Activated CD8-positive, alpha-beta memory T cell treated with anti-CD3 and anti-CD28 coated beads, Interleukin-2, amount 10 ng/mL, durations not matched to agents 7 days and 5 days (primary cell): ENCODE measurements around the gene NMNAT2. TPM values are rescaled to one million over a fixed set of nuclear protein-coding genes. Genes with fewer than 3 reads are reported as not detected.

ENCODE experiments used
- ATAC-seq: fragments of 150-1000 bp; cut with Tn5 transposase; one replicate; pipeline ENCODE4 v1.10.0; 2021; ENCODE audit warnings: moderate library complexity
- CTCF ChIA-PET: fragments of 350-600 bp; sonication (Branson Sonifier 250); formaldehyde crosslinking; loops from one replicate; lab custom pipeline; 2021; ENCODE audit warnings: antibody characterized with exemption; lab: Charles Lee
- DNase-seq: peaks from one replicate; pipeline ENCODE4 v3.0.0-alpha.2; 2020
- H3K27ac Mint-ChIP-seq: one replicate; pipeline ENCODE4 v1.8.0; 2021; ENCODE audit warnings: mild to moderate bottlenecking, mixed read lengths
- H3K27me3 Mint-ChIP-seq: one replicate; pipeline ENCODE4 v1.8.0; 2021; ENCODE audit warnings: mixed read lengths
- H3K36me3 Mint-ChIP-seq: one replicate; pipeline ENCODE4 v1.8.0; 2021; ENCODE audit warnings: mild to moderate bottlenecking, mixed read lengths
- H3K4me1 Mint-ChIP-seq: one replicate; pipeline ENCODE4 v1.8.0; 2021; ENCODE audit warnings: mixed read lengths
- H3K4me3 Mint-ChIP-seq: one replicate; pipeline ENCODE4 v1.8.0; 2021; ENCODE audit warnings: mild to moderate bottlenecking, moderate library complexity, mixed read lengths
- H3K9me3 Mint-ChIP-seq: one replicate; pipeline ENCODE4 v1.8.0; 2022; ENCODE audit warnings: low read depth, mixed read lengths
- total RNA-seq, 2 experiments: library from RNA; stranded (reverse); gene quantifications; one replicate each; pipeline ENCODE4 v1.2.3, GENCODE V29; 2021

NMNAT2 gene
- total RNA-seq, 2 experiments from 2014 or later = not detected

DNA sequence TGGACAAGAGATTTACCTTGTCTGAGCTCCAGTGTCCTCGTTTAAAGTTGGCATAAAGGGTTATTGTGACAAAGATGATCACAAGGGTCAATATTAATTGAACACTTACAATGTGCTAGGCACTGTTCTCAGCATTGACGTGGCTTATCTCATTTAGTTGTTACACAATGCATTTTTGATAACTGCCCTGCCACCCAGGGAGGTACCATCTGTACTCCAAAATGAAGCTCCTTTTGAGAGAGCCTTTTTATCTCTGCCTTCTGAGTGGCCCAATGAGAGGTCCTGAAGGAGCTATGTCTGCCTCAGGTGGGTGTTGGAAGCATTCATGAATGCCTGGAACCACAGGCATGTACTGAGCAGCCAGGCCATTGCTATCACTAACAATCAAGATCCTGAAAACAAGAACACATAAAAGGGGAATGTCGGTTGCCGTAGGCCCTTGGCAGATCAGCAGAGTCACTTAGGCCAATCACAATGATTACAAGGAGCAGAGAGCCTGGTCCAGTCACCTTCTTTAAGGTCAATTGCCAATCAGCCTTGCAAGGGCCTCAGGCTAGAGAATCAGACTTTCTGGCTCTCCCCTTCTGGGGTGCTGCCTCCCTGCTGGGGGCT, 78.5 kb downstream of the NMNAT2 start:
- Mint-ChIP-seq H3K4me3 (no peak overlapping the region), H3K27ac (no peak overlapping the region), H3K4me1 (no peaks in the 10 kb centered on the region), H3K36me3 (no peaks in the 10 kb centered on the region), H3K9me3 (no peaks in the 10 kb centered on the region), H3K27me3 (peaks cover 15% of the 10 kb centered on the region)
- ATAC-seq (no peak), DNase-seq (no peak)
- CTCF ChIA-PET = no interaction called here

GRCh38 chr1:183331091-183331742, 87.0 kb downstream of the NMNAT2 start:
- Mint-ChIP-seq H3K27ac (no peak overlapping the region), H3K36me3 (no peaks in the 10 kb centered on the region), H3K4me3 (no peak overlapping the region), H3K9me3 (no peaks in the 10 kb centered on the region), H3K4me1 (no peaks in the 10 kb centered on the region), H3K27me3 (peaks cover 53% of the 10 kb centered on the region)
- DNase-seq (no peak), ATAC-seq (no peak)
- CTCF ChIA-PET = no interaction called here

DNA sequence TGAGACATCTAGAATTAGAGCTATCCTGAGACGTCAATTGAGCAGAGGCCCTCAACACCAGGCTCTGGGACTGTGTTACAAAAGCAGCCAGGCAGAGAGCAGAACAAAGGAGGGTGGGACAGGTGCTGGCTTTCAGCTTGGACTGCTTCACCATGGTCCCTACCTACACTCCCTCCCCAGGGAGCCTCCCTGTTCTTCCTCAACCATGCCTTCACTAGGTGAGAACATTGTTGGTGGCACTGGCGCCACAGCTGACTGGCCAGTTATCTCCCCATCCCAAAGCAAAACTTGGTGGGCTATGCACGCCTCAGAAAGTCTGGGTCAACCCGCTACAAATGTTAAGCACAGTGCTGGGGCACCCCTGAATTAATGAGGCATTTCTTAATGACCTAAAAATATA, 87.8 kb downstream of the NMNAT2 start:
- H3K9me3 Mint-ChIP-seq = no peaks in the 10 kb centered on the region
- H3K27ac Mint-ChIP-seq = no peak overlapping the region

GRCh38 chr1:183328371-183328770, 89.8 kb downstream of the NMNAT2 start:
- CTCF ChIA-PET = no interaction called here
- Mint-ChIP-seq H3K4me3 (no peak overlapping the region), H3K27me3 (peaks cover 43% of the 10 kb centered on the region), H3K4me1 (no peaks in the 10 kb centered on the region), H3K9me3 (no peaks in the 10 kb centered on the region), H3K36me3 (no peaks in the 10 kb centered on the region), H3K27ac (no peak overlapping the region)
- ATAC-seq (no peak), DNase-seq (no peak)

More for the DNA sequence above, 87.8 kb downstream of the NMNAT2 start:
- DNase-seq (no peak), ATAC-seq (no peak)
- no peaks in the 10 kb centered on the region for H3K4me1 Mint-ChIP-seq
- H3K36me3 Mint-ChIP-seq = no peaks in the 10 kb centered on the region
- CTCF ChIA-PET = no interaction called here
- peaks cover 50% of the 10 kb centered on the region for H3K27me3 Mint-ChIP-seq
- H3K4me3 Mint-ChIP-seq = no peak overlapping the region

DNA sequence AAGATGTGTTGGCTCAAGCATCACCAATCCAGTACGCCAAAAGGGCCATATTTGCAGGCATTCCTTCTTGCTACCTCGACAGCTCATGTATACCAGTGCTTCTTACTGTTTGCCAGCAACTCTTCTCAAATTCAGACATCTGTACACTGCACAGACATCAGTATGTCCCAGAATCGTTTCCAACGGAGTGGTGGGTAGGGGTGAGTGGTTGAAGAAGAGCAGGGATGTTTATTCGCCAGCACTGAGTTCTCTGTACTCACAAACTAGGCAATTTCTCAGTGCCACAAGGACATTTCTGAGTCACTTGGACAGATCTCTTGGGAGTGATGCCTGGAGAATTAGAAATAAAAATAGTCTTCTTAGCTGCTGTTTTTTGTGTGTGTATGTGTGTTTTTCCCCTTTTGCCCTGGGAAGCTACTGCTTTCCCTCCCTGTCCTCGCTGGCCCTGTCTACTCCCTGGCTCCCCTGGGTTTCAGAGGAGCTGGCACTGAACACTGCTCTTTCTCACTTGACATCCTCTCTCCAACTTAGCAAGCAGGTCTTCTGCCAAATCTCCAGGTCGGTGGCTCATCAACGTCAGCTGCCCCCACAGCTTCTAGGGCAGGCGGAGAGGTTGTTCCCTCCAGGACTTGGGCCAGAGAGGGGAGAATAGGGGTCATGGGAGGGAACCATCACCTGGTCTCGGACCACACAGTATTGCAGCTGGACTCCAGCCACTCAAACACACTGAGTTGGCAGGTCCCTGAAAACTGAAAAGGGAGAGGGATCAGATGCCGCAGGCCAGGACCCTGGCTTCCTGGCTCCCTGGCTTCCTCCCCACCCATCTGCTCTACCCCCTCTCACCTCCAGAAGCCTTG, 90.5 kb downstream of the NMNAT2 start:
- H3K27me3 Mint-ChIP-seq = peaks cover 43% of the 10 kb centered on the region
- H3K4me3 Mint-ChIP-seq = no peak overlapping the region
- DNase-seq (no peak), ATAC-seq (no peak)
- no peaks in the 10 kb centered on the region for H3K4me1 Mint-ChIP-seq
- H3K36me3 Mint-ChIP-seq = no peaks in the 10 kb centered on the region
- CTCF ChIA-PET = no interaction called here
- no peaks in the 10 kb centered on the region for H3K9me3 Mint-ChIP-seq
- no peak overlapping the region for H3K27ac Mint-ChIP-seq

- ATAC-seq (no peak), DNase-seq (no peak)
- no peak overlapping the region for H3K27ac Mint-ChIP-seq
- no peaks in the 10 kb centered on the region for H3K9me3 Mint-ChIP-seq
- no peak overlapping the region for H3K4me3 Mint-ChIP-seq
- no peaks in the 10 kb centered on the region for H3K4me1 Mint-ChIP-seq
- CTCF ChIA-PET = no interaction called here
- peaks cover 29% of the 10 kb centered on the region for H3K27me3 Mint-ChIP-seq
- no peaks in the 10 kb centered on the region for H3K36me3 Mint-ChIP-seq
Measured at GRCh38 chr1:183323849-183324683, 94.1 kb downstream of the NMNAT2 start.

DNA sequence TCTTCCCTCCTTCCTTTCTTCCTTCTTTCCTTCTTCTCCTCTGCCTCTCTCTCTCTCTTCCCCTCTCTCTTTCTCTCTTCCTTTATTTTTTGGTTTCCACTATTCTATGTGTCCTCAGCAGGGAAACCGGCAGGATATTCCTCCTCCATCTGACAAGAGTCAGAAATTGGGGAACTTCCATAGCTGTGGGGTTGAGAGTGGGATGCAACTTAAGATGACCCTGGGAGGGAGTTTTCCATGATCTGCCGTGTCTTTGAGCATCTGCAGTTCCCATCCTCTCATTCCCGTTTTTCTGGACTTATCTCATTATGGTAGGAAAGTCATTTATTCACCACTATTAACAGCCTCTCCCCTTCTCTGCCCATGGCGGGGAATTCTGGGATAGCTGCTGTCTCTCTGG, 98.6 kb downstream of the NMNAT2 start:
- Mint-ChIP-seq H3K36me3 (no peaks in the 10 kb centered on the region), H3K27ac (no peak overlapping the region), H3K27me3 (peaks cover 13% of the 10 kb centered on the region), H3K4me3 (no peak overlapping the region), H3K4me1 (no peaks in the 10 kb centered on the region), H3K9me3 (no peaks in the 10 kb centered on the region)
- ATAC-seq (no peak), DNase-seq (no peak)
- CTCF ChIA-PET = no interaction called here

DNA sequence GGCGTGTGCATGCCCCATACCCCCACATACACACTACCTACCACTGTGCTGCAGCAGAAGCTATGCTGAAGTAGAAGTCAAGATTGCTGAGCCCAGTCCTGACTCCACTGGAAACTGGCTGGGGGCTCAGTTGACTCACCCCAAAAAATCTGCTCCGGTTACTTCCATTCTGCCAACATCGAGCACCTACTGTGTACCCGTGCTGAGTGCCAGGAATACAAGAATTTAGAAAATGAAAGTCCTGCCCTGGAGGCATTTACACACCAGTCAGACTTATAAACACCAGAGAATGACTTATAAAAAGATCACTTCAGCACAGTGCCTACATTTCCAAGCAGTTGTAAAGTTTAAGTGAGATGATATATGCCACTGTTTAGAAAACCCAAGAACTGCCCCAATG, 99.1 kb downstream of the NMNAT2 start:
- CTCF ChIA-PET = no interaction called here
- DNase-seq (no peak), ATAC-seq (no peak)
- H3K9me3 Mint-ChIP-seq = no peaks in the 10 kb centered on the region
- peaks cover 13% of the 10 kb centered on the region for H3K27me3 Mint-ChIP-seq
- no peak overlapping the region for H3K4me3 Mint-ChIP-seq
- no peak overlapping the region for H3K27ac Mint-ChIP-seq
- no peaks in the 10 kb centered on the region for H3K36me3 Mint-ChIP-seq
- no peaks in the 10 kb centered on the region for H3K4me1 Mint-ChIP-seq

DNA sequence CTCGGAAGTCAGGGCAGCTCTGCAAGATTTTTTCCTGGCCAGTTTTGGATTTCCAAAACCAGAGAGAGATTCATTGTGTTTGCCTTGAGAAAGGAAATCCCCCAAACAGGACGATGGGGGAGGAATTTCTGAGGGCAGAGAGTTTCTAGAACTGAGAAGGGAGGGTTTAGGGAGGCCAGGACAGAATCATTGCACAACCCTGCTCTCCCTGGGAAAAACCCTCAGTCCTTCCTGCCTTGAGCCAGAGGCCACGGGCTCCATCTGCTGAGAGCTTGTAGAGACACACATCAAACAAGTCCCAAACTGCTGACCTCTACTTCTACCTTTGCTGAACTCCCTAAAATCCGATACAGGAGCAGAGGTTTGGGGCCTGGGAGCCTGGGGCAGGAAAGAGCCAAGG, 99.7 kb downstream of the NMNAT2 start:
- no peak for ATAC-seq
- no peaks in the 10 kb centered on the region for H3K9me3 Mint-ChIP-seq
- H3K27ac Mint-ChIP-seq = no peak overlapping the region
- H3K4me3 Mint-ChIP-seq = no peak overlapping the region
- peaks cover 13% of the 10 kb centered on the region for H3K27me3 Mint-ChIP-seq
- H3K36me3 Mint-ChIP-seq = no peaks in the 10 kb centered on the region
- DNase-seq = no peak
- CTCF ChIA-PET = no interaction called here
- no peaks in the 10 kb centered on the region for H3K4me1 Mint-ChIP-seq

GRCh38 chr1:183315991-183316758, 102.0 kb downstream of the NMNAT2 start:
- ATAC-seq (no peak), DNase-seq (no peak)
- no peaks in the 10 kb centered on the region for H3K36me3 Mint-ChIP-seq
- no peak overlapping the region for H3K27ac Mint-ChIP-seq
- CTCF ChIA-PET = no interaction called here
- no peak overlapping the region for H3K4me3 Mint-ChIP-seq
- H3K9me3 Mint-ChIP-seq = no peaks in the 10 kb centered on the region
- H3K27me3 Mint-ChIP-seq = peaks cover 13% of the 10 kb centered on the region
- no peaks in the 10 kb centered on the region for H3K4me1 Mint-ChIP-seq

DNA sequence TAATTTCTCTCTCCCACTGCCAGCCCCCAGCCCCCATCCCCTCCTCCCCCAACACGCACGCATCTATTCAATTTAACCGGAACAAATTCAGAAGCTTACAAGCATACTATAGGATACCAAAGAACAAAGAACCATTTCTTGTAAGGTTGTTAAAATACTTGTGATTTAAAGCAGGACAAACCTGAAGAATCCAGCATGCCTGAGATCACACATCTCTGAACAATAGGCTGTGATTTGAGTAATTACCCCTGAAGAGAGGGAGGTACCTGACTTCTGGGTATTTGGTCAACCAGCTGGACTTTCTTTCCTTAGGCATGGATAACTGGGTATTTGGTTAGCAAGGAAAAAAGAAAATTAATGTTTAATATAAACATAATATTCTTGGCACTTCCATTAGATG, 105.1 kb downstream of the NMNAT2 start:
- H3K4me3 Mint-ChIP-seq = no peak overlapping the region
- no peak overlapping the region for H3K27ac Mint-ChIP-seq
- no peak for DNase-seq
- no peak for ATAC-seq
- H3K36me3 Mint-ChIP-seq = no peaks in the 10 kb centered on the region
- CTCF ChIA-PET = no interaction called here
- no peaks in the 10 kb centered on the region for H3K27me3 Mint-ChIP-seq
- no peaks in the 10 kb centered on the region for H3K4me1 Mint-ChIP-seq
- H3K9me3 Mint-ChIP-seq = no peaks in the 10 kb centered on the region

DNA sequence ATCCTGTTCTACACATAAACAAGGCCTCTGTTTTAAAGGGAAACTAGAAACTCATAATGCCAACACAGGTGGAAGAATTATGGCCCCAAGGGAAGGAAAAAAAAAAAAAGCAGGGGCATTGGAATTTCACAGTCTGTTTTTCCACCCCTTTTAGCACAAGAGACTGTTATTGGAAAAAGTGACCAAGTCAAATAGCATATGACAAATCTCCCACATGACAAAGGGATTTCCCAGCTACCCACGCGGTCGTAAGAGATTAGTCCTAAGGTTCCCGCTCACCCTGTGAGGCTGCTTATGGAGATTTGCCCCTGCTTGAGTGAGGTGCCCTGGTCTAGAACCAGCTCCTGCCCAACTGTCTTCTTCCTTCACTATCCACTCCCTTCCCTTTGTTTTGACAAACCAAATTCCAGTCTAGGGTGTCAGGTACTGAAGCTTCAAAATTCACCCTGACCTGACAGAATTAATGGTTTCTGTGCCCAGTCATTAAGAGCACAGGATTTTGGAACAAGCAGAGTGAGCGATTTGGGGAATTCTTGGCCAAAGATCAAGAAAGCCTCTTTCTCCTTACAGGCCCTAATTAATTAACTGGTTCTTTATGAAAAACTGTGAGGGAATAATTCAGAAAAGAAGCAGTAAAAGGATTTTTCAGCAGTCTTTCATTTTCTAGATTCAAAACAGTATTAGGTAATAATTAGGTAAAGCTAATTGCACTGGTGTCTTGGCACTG, 107.3 kb downstream of the NMNAT2 start:
- Mint-ChIP-seq H3K9me3 (no peaks in the 10 kb centered on the region), H3K4me3 (no peak overlapping the region), H3K4me1 (no peaks in the 10 kb centered on the region), H3K27me3 (peaks cover 3% of the 10 kb centered on the region), H3K27ac (no peak overlapping the region), H3K36me3 (no peaks in the 10 kb centered on the region)
- ATAC-seq (no peak), DNase-seq (no peak)
- CTCF ChIA-PET = no interaction called here
